H9 (cell line): ENCODE data around the gene CCDC30. TPM values are rescaled to one million over a fixed set of nuclear protein-coding genes. Genes with fewer than 3 reads are reported as not detected.

Experiments used
- DNase-seq: peaks from one replicate; pipeline ENCODE4 v3.0.0-alpha.2; 2017
- H2AFZ ChIP-seq: one replicate; pipeline ENCODE4 v1.6.1; 2013; ENCODE audit warnings: mild to moderate bottlenecking, low read length, control low read depth, moderate library complexity
- H2AK5ac ChIP-seq: 2 replicates; pipeline ENCODE4 v1.6.1; 2013; ENCODE audit warnings: low read length, control low read depth, mixed read lengths; ENCODE audit not compliant: insufficient read length
- H2BK120ac ChIP-seq: one replicate; pipeline ENCODE4 v1.6.1; 2013; ENCODE audit warnings: low read depth, mild to moderate bottlenecking, low read length, control low read depth, inconsistent platforms; ENCODE audit not compliant: poor library complexity, severe bottlenecking
- H2BK12ac ChIP-seq: 2 replicates; pipeline ENCODE4 v1.6.1; 2013; ENCODE audit warnings: low read length, control low read depth, mixed read lengths, low read depth; ENCODE audit not compliant: insufficient read length
- H2BK15ac ChIP-seq: 2 replicates; pipeline ENCODE4 v1.6.1; 2013; ENCODE audit warnings: low read depth, low read length, control low read depth
- H2BK20ac ChIP-seq: one replicate; pipeline ENCODE4 v1.6.1; 2013; ENCODE audit warnings: low read depth, mild to moderate bottlenecking, low read length, control low read depth, inconsistent platforms; ENCODE audit not compliant: poor library complexity, severe bottlenecking
- H2BK5ac ChIP-seq: 2 replicates; pipeline ENCODE4 v1.6.1; 2013; ENCODE audit warnings: low read length, control low read depth, mixed read lengths; ENCODE audit not compliant: insufficient read length
- H3K14ac ChIP-seq: 2 replicates; pipeline ENCODE4 v1.6.1; 2013; ENCODE audit warnings: low read length, control low read depth; ENCODE audit not compliant: insufficient read depth
- H3K18ac ChIP-seq: 2 replicates; pipeline ENCODE4 v1.6.1; 2013; ENCODE audit warnings: low read depth, mild to moderate bottlenecking, mixed read lengths, low read length, control low read depth; ENCODE audit not compliant: insufficient read length
- H3K23ac ChIP-seq: 2 replicates; pipeline ENCODE4 v1.6.1; 2013; ENCODE audit warnings: low read length, control low read depth, mixed read lengths, low read depth; ENCODE audit not compliant: insufficient read length
- H3K23me2 ChIP-seq: 2 replicates; pipeline ENCODE4 v1.6.1; 2013; ENCODE audit warnings: low read depth, mild to moderate bottlenecking, mixed read lengths, low read length, control low read depth; ENCODE audit not compliant: insufficient read length, poor library complexity, severe bottlenecking
- H3K27ac ChIP-seq: 2 replicates; pipeline ENCODE4 v1.5.1; 2013; ENCODE audit warnings: low read length, control low read depth, mixed read lengths, low read depth; ENCODE audit not compliant: insufficient read length
- H3K27me3 ChIP-seq: 2 replicates; pipeline ENCODE4 v1.6.1; 2013; ENCODE audit warnings: low read length, control low read depth, inconsistent platforms; ENCODE audit not compliant: insufficient read depth
- H3K4ac ChIP-seq: 2 replicates; pipeline ENCODE4 v1.6.1; 2013; ENCODE audit warnings: low read depth, mild to moderate bottlenecking, control low read depth, inconsistent platforms, low read length, moderate library complexity
- H3K4me1 ChIP-seq: 2 replicates; pipeline ENCODE4 v1.6.1; 2013; ENCODE audit warnings: low read length, control low read depth, inconsistent platforms; ENCODE audit not compliant: insufficient read depth
- H3K4me2 ChIP-seq: 2 replicates; pipeline ENCODE4 v1.6.1; 2013; ENCODE audit warnings: low read length, control low read depth, mixed read lengths; ENCODE audit not compliant: insufficient read length, insufficient read depth
- H3K56ac ChIP-seq: 2 replicates; pipeline ENCODE4 v1.6.1; 2013; ENCODE audit warnings: low read depth, mild to moderate bottlenecking, mixed read lengths, low read length, control low read depth; ENCODE audit not compliant: insufficient read length
- H3K79me1 ChIP-seq: 2 replicates; pipeline ENCODE4 v1.6.1; 2013; ENCODE audit warnings: low read depth, mild to moderate bottlenecking, moderate library complexity, low read length, control low read depth, inconsistent platforms; ENCODE audit not compliant: insufficient read depth, poor library complexity, severe bottlenecking
- H3K79me2 ChIP-seq: 2 replicates; pipeline ENCODE4 v1.6.1; 2013; ENCODE audit warnings: low read length, control low read depth, inconsistent platforms; ENCODE audit not compliant: insufficient read depth
- H3K9ac ChIP-seq: 2 replicates; pipeline ENCODE4 v1.6.1; 2013; ENCODE audit warnings: low read length, control low read depth, mixed read lengths; ENCODE audit not compliant: insufficient read length; ENCODE audit errors: extremely low read depth
- H3K9me3 ChIP-seq: one replicate; pipeline ENCODE4 v1.6.1; 2013; ENCODE audit warnings: low read depth, low read length, inconsistent platforms; ENCODE audit not compliant: control insufficient read depth
- H3T11ph ChIP-seq: one replicate; pipeline ENCODE4 v1.6.1; 2013; ENCODE audit warnings: mild to moderate bottlenecking, low read length, control low read depth, inconsistent platforms
- H4K20me1 ChIP-seq: one replicate; pipeline ENCODE4 v1.6.1; 2013; ENCODE audit not compliant: control insufficient read depth, insufficient read length, insufficient read depth
- H4K5ac ChIP-seq: 2 replicates; pipeline ENCODE4 v1.6.1; 2013; ENCODE audit warnings: low read depth, mild to moderate bottlenecking, mixed read lengths, low read length, control low read depth; ENCODE audit not compliant: insufficient read length
- H4K8ac ChIP-seq: replicated peaks from 2 replicates; pipeline ENCODE4 v1.6.1; 2013; ENCODE audit warnings: low read length, control low read depth, mixed read lengths, low read depth; ENCODE audit not compliant: insufficient read length
- H4K91ac ChIP-seq: 2 replicates; pipeline ENCODE4 v1.6.1; 2013; ENCODE audit warnings: low read depth, mild to moderate bottlenecking, moderate library complexity, mixed read lengths, low read length, control low read depth; ENCODE audit not compliant: insufficient read length
- H3K27ac Mint-ChIP-seq, 3 experiments: 2 replicates in 2 of 3; 3 replicates in 1 of 3; pipeline ENCODE4 v1.8.0; 2020 to 2021; ENCODE audit warnings: mixed read lengths in 3 of 3, mild to moderate bottlenecking in 1 of 3, moderate library complexity in 1 of 3
- H3K27me3 Mint-ChIP-seq: 2 replicates; pipeline ENCODE4 v1.8.0; 2021; ENCODE audit warnings: low read depth, mild to moderate bottlenecking, moderate library complexity, mixed read lengths
- H3K36me3 Mint-ChIP-seq, 3 experiments: 2 replicates in 2 of 3; 3 replicates in 1 of 3; pipeline ENCODE4 v1.8.0; 2020 to 2021; ENCODE audit warnings: low read depth in 3 of 3, mixed read lengths in 3 of 3; ENCODE audit not compliant: insufficient read depth in 1 of 3
- H3K4me1 Mint-ChIP-seq, 2 experiments: 2 replicates each; pipeline ENCODE4 v1.8.0; 2020; ENCODE audit warnings: mixed read lengths in 2 of 2
- H3K4me3 Mint-ChIP-seq, 2 experiments: 2 replicates in 1 of 2; 3 replicates in 1 of 2; pipeline ENCODE4 v1.8.0; 2020 to 2021; ENCODE audit warnings: mild to moderate bottlenecking in 2 of 2, mixed read lengths in 2 of 2, moderate library complexity in 1 of 2
- H3K9me3 Mint-ChIP-seq, 2 experiments: 2 replicates in 1 of 2; 3 replicates in 1 of 2; pipeline ENCODE4 v1.8.0; 2020; ENCODE audit warnings: mild to moderate bottlenecking in 2 of 2, mixed read lengths in 2 of 2, moderate library complexity in 1 of 2
- CTCF ChIP-seq: fragments of 200-600 bp; sonication (generic); conservative IDR thresholded peaks from 3 replicates; pipeline ENCODE4 v1.8.0; 2021; ENCODE audit warnings: antibody characterized with exemption, mild to moderate bottlenecking
- WGBS: extraction: QIAGEN DNeasy Blood & Tissue Kit; methylation state at CpG from one replicate; pipeline ENCODE4 v1.1.7; 2013; ENCODE audit warnings: missing lambda C conversion rate, low lambda C conversion rate, mixed read lengths; ENCODE audit not compliant: insufficient read length; ENCODE audit errors: extremely low coverage; 5-methylcytosine and 5-hydroxymethylcytosine counted together
- total RNA-seq: library from RNA; stranded (reverse); gene quantifications from 2 replicates; pipeline ENCODE4 v1.2.1, GENCODE V29; 2021

CCDC30 gene
- total RNA-seq, 1 experiment from 2014 or later: 1.8 TPM

DNA sequence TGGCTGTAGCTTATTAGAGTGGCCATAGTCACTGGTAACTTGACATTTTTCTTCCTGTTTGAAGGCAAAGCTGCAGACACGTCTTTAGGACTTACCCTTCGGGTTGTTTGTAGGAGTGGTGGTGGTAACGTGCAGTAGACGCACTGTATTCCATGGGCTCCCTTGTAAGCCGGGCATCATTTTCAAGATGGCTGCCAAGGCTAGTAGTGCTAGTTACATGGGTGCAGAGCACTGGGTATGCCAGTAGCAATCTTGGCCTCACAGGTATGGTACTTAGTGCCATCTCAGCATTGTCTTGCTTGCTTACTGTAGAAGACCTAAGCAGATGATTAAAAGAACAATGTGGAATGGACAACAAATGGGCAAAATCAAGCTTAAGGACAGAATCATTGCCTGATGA lies 221.1 kb downstream of the CCDC30 start:
- peaks cover 2% of the 10 kb centered on the region for H3K4me1 ChIP-seq

More for the DNA sequence above, 221.1 kb downstream of the CCDC30 start:
- Histone ChIP-seq H3K23ac (no peak overlapping the region), H3K14ac (no peak overlapping the region), H2BK120ac (no peak overlapping the region), H3K56ac (no peak overlapping the region), H3K79me2 (peaks cover 62% of the 10 kb centered on the region), H3K4me2 (peak overlapping the region; percentile 87), H3K27ac (no peak overlapping the region), H3K27me3 (no peaks in the 10 kb centered on the region), H2AFZ (no peak overlapping the region), H4K5ac (no peak overlapping the region), H3K9me3 (no peaks in the 10 kb centered on the region), H3K79me1 (no peaks in the 10 kb centered on the region), H3K4ac (no peak overlapping the region), H3T11ph (no peak overlapping the region), H2BK20ac (no peak overlapping the region), H3K18ac (no peak overlapping the region), H2BK12ac (no peak overlapping the region), H3K23me2 (peaks cover 15% of the 10 kb centered on the region), H4K20me1 (no peaks in the 10 kb centered on the region), H3K9ac (peak overlapping the region; percentile 15), H4K8ac (no peak overlapping the region), H2BK5ac (no peak overlapping the region), H2AK5ac (no peak overlapping the region), H2BK15ac (no peak overlapping the region), H4K91ac (no peak overlapping the region)
- peak overlapping the region in 1 of 3 experiments; percentile 94; a peak in 2 of 7 replicates for H3K27ac Mint-ChIP-seq
- H3K36me3 Mint-ChIP-seq: peaks cover 29 to 49% (median 47%) of the 10 kb centered on the region in 3 experiments
- no peak for TF ChIP-seq CTCF
- H3K4me1 Mint-ChIP-seq: peaks cover 61 to 62% of the 10 kb centered on the region in 2 experiments
- no CpG with 5 or more reads among the region's 5 CpGs for WGBS
- H3K9me3 Mint-ChIP-seq: no peaks in the 10 kb centered on the region
- H3K27me3 Mint-ChIP-seq: no peaks in the 10 kb centered on the region
- no peak for DNase-seq
- peak overlapping the region; percentile 93 to 97 for H3K4me3 Mint-ChIP-seq
